Pons (tissue), 1 donor: ENCODE measurements around the gene PFDN1.

Experiments
- DNase-seq: peaks from one replicate; pipeline ENCODE4 v3.0.0-alpha.2; 2016; ENCODE audit warnings: low spot score

PFDN1 gene

DNA sequence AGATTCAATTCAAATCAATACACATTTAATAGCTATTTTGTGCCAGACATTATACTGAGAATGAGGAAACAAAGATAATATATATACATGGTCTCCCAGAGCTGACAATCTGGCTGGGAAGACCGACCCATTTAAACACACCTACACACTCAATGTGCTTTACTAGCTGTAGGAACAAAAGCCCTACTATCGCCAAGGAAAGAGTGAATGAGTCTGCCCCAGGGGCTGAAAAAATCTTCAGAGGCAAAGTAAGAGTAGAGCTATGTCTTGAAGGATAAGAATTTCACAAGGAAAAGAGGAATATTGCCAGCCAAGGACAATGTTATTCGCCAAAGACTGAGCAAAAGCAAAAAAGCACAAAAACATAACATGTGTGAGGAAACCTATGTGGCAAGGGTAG lies 6.6 kb downstream of the PFDN1 start:
- no peak for DNase-seq

GRCh38 chr5:140295414-140295813 lies 7.5 kb downstream of the PFDN1 start:
- DNase-seq: peak; percentile 48

DNA sequence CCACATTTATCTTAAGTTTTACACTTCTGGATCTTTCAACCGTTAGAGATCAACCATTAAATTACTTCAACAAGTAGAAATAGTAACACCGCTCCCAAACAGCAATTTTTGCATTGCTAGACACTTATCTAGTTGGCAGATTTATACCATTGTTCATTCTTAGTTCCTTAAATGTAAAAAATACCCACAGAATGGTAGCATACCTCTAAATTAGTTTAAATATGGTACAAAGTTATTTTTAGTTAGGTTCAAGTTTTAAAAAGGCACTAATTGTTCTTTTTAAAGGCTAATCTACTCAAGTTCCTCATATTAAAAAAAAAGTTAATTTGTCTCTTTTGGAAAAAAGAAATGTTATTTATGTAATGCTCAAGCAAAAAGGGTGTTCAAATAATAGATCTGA lies 8.1 kb downstream of the PFDN1 start:
- no peak for DNase-seq

- DNase-seq: no peak
These were observed 9.1 kb downstream of the PFDN1 start for GRCh38 chr5:140293849-140294100.

- DNase-seq: peak; percentile 59
These were observed 9.6 kb downstream of the PFDN1 start for GRCh38 chr5:140293091-140293848.

- DNase-seq: no peak
These were observed 10.5 kb downstream of the PFDN1 start for GRCh38 chr5:140292212-140293036.

- DNase-seq: no peak
These were observed 14.9 kb downstream of the PFDN1 start for GRCh38 chr5:140287801-140288521.

DNA sequence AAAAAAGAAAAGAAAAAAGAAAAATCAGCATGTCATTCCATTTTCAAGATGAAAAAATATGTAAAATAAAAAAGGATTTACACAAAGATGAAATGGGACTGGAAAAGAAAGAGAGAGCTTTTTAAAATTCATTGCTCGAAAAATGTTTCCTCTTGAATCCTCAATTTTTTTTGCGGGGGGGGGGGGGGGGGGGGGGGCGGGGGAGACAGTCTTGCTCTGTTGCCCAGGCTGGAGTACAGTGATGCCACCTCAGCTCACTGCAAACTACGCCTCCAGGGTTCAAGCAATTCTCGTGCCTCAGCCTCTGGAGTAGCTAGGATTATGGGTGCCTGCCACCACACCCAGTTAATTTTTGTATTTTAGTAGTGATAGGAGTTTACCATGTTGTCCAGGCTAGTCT lies 16.5 kb downstream of the PFDN1 start:
- DNase-seq: no peak

DNA sequence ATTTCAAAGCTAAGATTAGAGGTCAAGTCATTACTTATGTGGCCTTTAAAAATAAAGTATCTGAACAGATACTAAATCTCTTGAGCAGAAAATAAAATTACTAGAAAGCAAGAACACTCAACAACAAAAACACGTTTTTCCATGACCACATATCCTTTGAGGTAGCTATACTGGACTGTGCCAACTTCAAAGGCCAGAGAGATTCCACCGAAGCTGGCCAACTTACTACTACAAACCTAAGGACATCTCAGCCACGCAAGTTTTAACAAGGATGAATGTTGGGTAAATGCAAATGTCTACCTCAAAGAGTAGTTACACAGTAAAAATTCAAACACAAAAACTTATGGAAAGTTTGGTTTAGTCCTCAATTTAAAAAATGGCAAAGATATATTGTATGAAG lies 18.9 kb downstream of the PFDN1 start:
- no peak for DNase-seq

GRCh38 chr5:140282266-140282665 lies 20.6 kb downstream of the PFDN1 start:
- no peak for DNase-seq

- no peak for DNase-seq
These were observed 27.1 kb downstream of the PFDN1 start for GRCh38 chr5:140275837-140276236.

- DNase-seq: no peak
These were observed 29.5 kb downstream of the PFDN1 start for GRCh38 chr5:140273401-140273877.

GRCh38 chr5:140270008-140270407 lies 32.9 kb downstream of the PFDN1 start:
- DNase-seq: no peak

DNA sequence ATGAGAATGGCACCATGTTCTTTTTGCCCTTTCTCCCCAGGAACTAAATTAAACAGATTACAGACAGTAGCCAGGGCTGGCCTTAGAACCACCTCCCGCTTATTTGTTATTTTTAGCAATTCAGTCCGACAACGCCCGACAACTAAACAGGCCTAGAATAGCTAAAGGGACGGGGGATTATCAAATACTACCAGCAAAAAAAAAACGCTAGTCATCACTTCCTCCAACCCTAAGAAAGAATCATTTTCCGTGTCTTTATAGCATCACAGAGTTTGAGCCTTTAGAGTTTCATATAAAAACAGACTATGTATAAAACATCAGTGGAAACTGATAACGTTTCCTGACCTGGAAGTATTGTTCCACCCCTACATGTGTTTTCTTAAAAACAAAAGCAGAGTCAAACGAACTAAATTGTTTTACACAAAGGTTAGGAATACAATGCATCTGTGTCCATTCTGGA lies 35.3 kb downstream of the PFDN1 start:
- DNase-seq: no peak

GRCh38 chr5:140267201-140267540 lies 35.7 kb downstream of the PFDN1 start:
- no peak for DNase-seq

GRCh38 chr5:140266471-140267200 lies 36.3 kb downstream of the PFDN1 start:
- no peak for DNase-seq

DNA sequence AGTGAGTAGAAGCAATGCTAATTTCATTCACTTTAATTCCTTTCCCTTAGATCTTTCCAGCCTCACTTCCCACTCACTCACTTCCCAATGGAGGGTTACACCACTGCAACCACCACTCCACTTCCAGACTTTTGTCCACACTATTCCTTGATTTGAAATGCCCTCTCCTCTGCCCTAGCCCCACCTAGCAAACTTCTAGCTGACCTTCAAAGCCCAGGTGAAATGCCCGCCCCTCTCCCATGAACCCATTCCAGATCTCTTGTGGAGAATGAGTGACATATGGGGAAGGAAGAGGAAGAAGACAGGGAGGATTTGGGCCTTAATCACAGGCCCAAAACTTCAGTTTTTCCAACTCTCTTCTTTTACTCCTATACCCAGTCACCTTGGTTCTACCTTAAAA lies 37.1 kb downstream of the PFDN1 start:
- no peak for DNase-seq

GRCh38 chr5:140262839-140263238 lies 40.1 kb downstream of the PFDN1 start:
- DNase-seq: no peak

DNA sequence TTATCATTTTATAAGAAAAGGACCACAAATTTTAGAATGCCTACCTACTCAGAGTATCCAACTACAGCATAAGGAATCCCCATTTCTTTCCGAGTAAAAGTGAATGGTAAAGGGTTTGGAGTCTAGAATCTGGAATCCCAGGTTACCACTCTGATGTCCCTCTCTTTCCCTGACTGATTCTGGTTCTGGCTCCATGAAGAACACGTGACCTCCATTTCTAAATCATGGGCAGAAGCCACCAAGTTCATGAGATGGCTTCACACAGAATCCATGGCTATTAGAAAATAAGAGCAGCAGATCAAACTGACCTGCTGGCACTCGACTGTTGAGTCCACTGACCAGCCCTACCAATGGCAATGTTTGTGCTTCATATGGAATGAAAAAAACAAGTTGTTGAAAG lies 40.7 kb downstream of the PFDN1 start:
- DNase-seq: no peak

- peak; percentile 91 for DNase-seq
These were observed 41.3 kb downstream of the PFDN1 start for GRCh38 chr5:140261403-140262171.

DNA sequence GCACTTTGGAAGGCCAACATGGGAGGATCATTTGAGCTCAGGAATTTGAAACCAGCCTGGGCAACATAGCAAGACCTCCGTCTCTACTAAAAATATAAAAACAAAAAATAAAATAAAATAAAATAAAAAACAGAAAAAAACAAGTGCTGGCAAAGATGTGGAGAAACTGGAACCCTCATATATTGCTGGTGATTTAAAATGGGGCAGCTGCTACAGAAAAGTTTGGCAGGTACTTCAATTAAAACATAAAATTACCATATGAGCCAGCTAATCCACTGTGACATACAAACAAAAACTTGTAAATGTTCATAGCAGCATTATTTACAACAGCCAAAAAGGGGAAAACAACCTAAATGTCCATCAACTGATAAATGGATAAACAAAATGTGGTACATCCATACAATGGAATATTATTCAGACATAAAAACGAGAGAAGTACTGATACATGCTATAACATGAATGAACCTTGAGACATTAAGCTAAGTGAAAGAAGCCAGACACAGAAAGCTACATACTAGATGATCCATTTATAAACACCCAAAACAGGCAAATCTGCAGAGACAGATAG lies 42.7 kb downstream of the PFDN1 start:
- DNase-seq: no peak
